ENCODE measurements around the gene PTPRK. TPM values are rescaled to one million over a fixed set of nuclear protein-coding genes. Genes with fewer than 3 reads are reported as not detected.

PTPRK gene
- total and polyA plus RNA-seq, 2 donors = 9.3 to 26.8 TPM

GRCh38 chr6:128124713-128125112 lies 395.7 kb downstream of the PTPRK start:
- Histone ChIP-seq H3K9me3 (ENCODE audit: control insufficient read depth in 2 of 2, insufficient read depth in 1 of 2, low read length in 1 of 2) (no peaks in the 10 kb centered on the region), H3K4me3 (ENCODE audit: low read length in 2 of 2) (no peak overlapping the region), H3K4me1 (ENCODE audit: control insufficient read depth in 2 of 2, insufficient read depth in 2 of 2, low read length in 2 of 2) (peaks cover 0 to 3% of the 10 kb centered on the region in 2 donors), H3K27ac (ENCODE audit: low read depth in 1 of 2, low read length in 1 of 2) (no peak overlapping the region), H3K27me3 (ENCODE audit: control insufficient read depth in 2 of 2, insufficient read depth in 1 of 2, low read length in 1 of 2) (no peaks in the 10 kb centered on the region), H3K36me3 (ENCODE audit: control insufficient read depth in 2 of 2, insufficient read depth in 2 of 2, low read length in 1 of 2) (no peaks in the 10 kb centered on the region)
- no peak for DNase-seq (ENCODE audit: low read depth in 6 of 9, low spot score in 9 of 9)
- 90% methylated on average over 1 of the region's 1 CpG for WGBS

GRCh38 chr6:128121610-128122009 lies 398.8 kb downstream of the PTPRK start:
- DNase-seq (ENCODE audit: low read depth in 6 of 9, low spot score in 9 of 9) = peak in 1 of 9 donors; percentile 31

GRCh38 chr6:128121190-128121589 lies 399.2 kb downstream of the PTPRK start:
- no peak overlapping the region for H3K4me3 ChIP-seq (ENCODE audit: low read length in 2 of 2)
- no peak overlapping the region for H3K27ac ChIP-seq (ENCODE audit: low read depth in 1 of 2, low read length in 1 of 2)
- H3K27me3 ChIP-seq (ENCODE audit: control insufficient read depth in 2 of 2, insufficient read depth in 1 of 2, low read length in 1 of 2) = no peaks in the 10 kb centered on the region
- no peaks in the 10 kb centered on the region for H3K36me3 ChIP-seq (ENCODE audit: control insufficient read depth in 2 of 2, insufficient read depth in 2 of 2, low read length in 1 of 2)
- no peaks in the 10 kb centered on the region for H3K9me3 ChIP-seq (ENCODE audit: control insufficient read depth in 2 of 2, insufficient read depth in 1 of 2, low read length in 1 of 2)
- no peak for DNase-seq (ENCODE audit: low read depth in 6 of 9, low spot score in 9 of 9)
- H3K4me1 ChIP-seq (ENCODE audit: control insufficient read depth in 2 of 2, insufficient read depth in 2 of 2, low read length in 2 of 2) = no peaks in the 10 kb centered on the region

More at GRCh38 chr6:128121610-128122009, 398.8 kb downstream of the PTPRK start:
- no peaks in the 10 kb centered on the region for H3K9me3 ChIP-seq (ENCODE audit: control insufficient read depth in 2 of 2, insufficient read depth in 1 of 2, low read length in 1 of 2)
- no peaks in the 10 kb centered on the region for H3K4me1 ChIP-seq (ENCODE audit: control insufficient read depth in 2 of 2, insufficient read depth in 2 of 2, low read length in 2 of 2)
- H3K36me3 ChIP-seq (ENCODE audit: control insufficient read depth in 2 of 2, insufficient read depth in 2 of 2, low read length in 1 of 2) = no peaks in the 10 kb centered on the region
- no peak overlapping the region for H3K27ac ChIP-seq (ENCODE audit: low read depth in 1 of 2, low read length in 1 of 2)
- no peaks in the 10 kb centered on the region for H3K27me3 ChIP-seq (ENCODE audit: control insufficient read depth in 2 of 2, insufficient read depth in 1 of 2, low read length in 1 of 2)
- WGBS = 86% methylated on average over 2 of the region's 2 CpGs
- H3K4me3 ChIP-seq (ENCODE audit: low read length in 2 of 2) = no peak overlapping the region

GRCh38 chr6:128118401-128118800 lies 402.0 kb downstream of the PTPRK start:
- Histone ChIP-seq H3K27ac (ENCODE audit: low read depth in 1 of 2, low read length in 1 of 2) (no peak overlapping the region), H3K4me1 (ENCODE audit: control insufficient read depth in 2 of 2, insufficient read depth in 2 of 2, low read length in 2 of 2) (no peaks in the 10 kb centered on the region), H3K27me3 (ENCODE audit: control insufficient read depth in 2 of 2, insufficient read depth in 1 of 2, low read length in 1 of 2) (no peaks in the 10 kb centered on the region), H3K36me3 (ENCODE audit: control insufficient read depth in 2 of 2, insufficient read depth in 2 of 2, low read length in 1 of 2) (no peaks in the 10 kb centered on the region), H3K9me3 (ENCODE audit: control insufficient read depth in 2 of 2, insufficient read depth in 1 of 2, low read length in 1 of 2) (no peaks in the 10 kb centered on the region), H3K4me3 (ENCODE audit: low read length in 2 of 2) (no peak overlapping the region)
- no peak for DNase-seq (ENCODE audit: low read depth in 6 of 9, low spot score in 9 of 9)

- Histone ChIP-seq H3K36me3 (ENCODE audit: control insufficient read depth in 2 of 2, insufficient read depth in 2 of 2, low read length in 1 of 2) (no peaks in the 10 kb centered on the region), H3K4me1 (ENCODE audit: control insufficient read depth in 2 of 2, insufficient read depth in 2 of 2, low read length in 2 of 2) (no peaks in the 10 kb centered on the region), H3K27ac (ENCODE audit: low read depth in 1 of 2, low read length in 1 of 2) (no peak overlapping the region), H3K27me3 (ENCODE audit: control insufficient read depth in 2 of 2, insufficient read depth in 1 of 2, low read length in 1 of 2) (no peaks in the 10 kb centered on the region), H3K9me3 (ENCODE audit: control insufficient read depth in 2 of 2, insufficient read depth in 1 of 2, low read length in 1 of 2) (no peaks in the 10 kb centered on the region), H3K4me3 (ENCODE audit: low read length in 2 of 2) (no peak overlapping the region)
- WGBS = 97% methylated on average over 3 of the region's 3 CpGs
- no peak for DNase-seq (ENCODE audit: low read depth in 6 of 9, low spot score in 9 of 9)
Observed at GRCh38 chr6:128117916-128118315, 402.5 kb downstream of the PTPRK start.

GRCh38 chr6:128114164-128114563 lies 406.2 kb downstream of the PTPRK start:
- no peaks in the 10 kb centered on the region for H3K36me3 ChIP-seq (ENCODE audit: control insufficient read depth in 2 of 2, insufficient read depth in 2 of 2, low read length in 1 of 2)
- no peaks in the 10 kb centered on the region for H3K27me3 ChIP-seq (ENCODE audit: control insufficient read depth in 2 of 2, insufficient read depth in 1 of 2, low read length in 1 of 2)
- no peak for DNase-seq (ENCODE audit: low read depth in 6 of 9, low spot score in 9 of 9)
- H3K4me3 ChIP-seq (ENCODE audit: low read length in 2 of 2) = no peak overlapping the region
- H3K4me1 ChIP-seq (ENCODE audit: control insufficient read depth in 2 of 2, insufficient read depth in 2 of 2, low read length in 2 of 2) = no peaks in the 10 kb centered on the region
- H3K27ac ChIP-seq (ENCODE audit: low read depth in 1 of 2, low read length in 1 of 2) = no peak overlapping the region
- 98% methylated on average over 5 of the region's 5 CpGs for WGBS
- no peaks in the 10 kb centered on the region for H3K9me3 ChIP-seq (ENCODE audit: control insufficient read depth in 2 of 2, insufficient read depth in 1 of 2, low read length in 1 of 2)

- H3K27me3 ChIP-seq (ENCODE audit: control insufficient read depth in 2 of 2, insufficient read depth in 1 of 2, low read length in 1 of 2) = no peaks in the 10 kb centered on the region
- no peaks in the 10 kb centered on the region for H3K9me3 ChIP-seq (ENCODE audit: control insufficient read depth in 2 of 2, insufficient read depth in 1 of 2, low read length in 1 of 2)
- peak in 1 of 9 donors; percentile 39 for DNase-seq (ENCODE audit: low read depth in 6 of 9, low spot score in 9 of 9)
- H3K36me3 ChIP-seq (ENCODE audit: control insufficient read depth in 2 of 2, insufficient read depth in 2 of 2, low read length in 1 of 2) = no peaks in the 10 kb centered on the region
- WGBS = 69% methylated on average over 2 of the region's 2 CpGs
- no peak overlapping the region for H3K27ac ChIP-seq (ENCODE audit: low read depth in 1 of 2, low read length in 1 of 2)
- no peaks in the 10 kb centered on the region for H3K4me1 ChIP-seq (ENCODE audit: control insufficient read depth in 2 of 2, insufficient read depth in 2 of 2, low read length in 2 of 2)
- H3K4me3 ChIP-seq (ENCODE audit: low read length in 2 of 2) = peak overlapping the region in 1 of 2 donors; percentile 23
Observed at GRCh38 chr6:128112494-128112893, 407.9 kb downstream of the PTPRK start.

- 94% methylated on average over 2 of the region's 2 CpGs for WGBS
- Histone ChIP-seq H3K27me3 (ENCODE audit: control insufficient read depth in 2 of 2, insufficient read depth in 1 of 2, low read length in 1 of 2) (no peaks in the 10 kb centered on the region), H3K4me1 (ENCODE audit: control insufficient read depth in 2 of 2, insufficient read depth in 2 of 2, low read length in 2 of 2) (no peaks in the 10 kb centered on the region), H3K9me3 (ENCODE audit: control insufficient read depth in 2 of 2, insufficient read depth in 1 of 2, low read length in 1 of 2) (no peaks in the 10 kb centered on the region), H3K4me3 (ENCODE audit: low read length in 2 of 2) (no peak overlapping the region), H3K27ac (ENCODE audit: low read depth in 1 of 2, low read length in 1 of 2) (no peak overlapping the region), H3K36me3 (ENCODE audit: control insufficient read depth in 2 of 2, insufficient read depth in 2 of 2, low read length in 1 of 2) (no peaks in the 10 kb centered on the region)
- no peak for DNase-seq (ENCODE audit: low read depth in 6 of 9, low spot score in 9 of 9)
Observed at GRCh38 chr6:128111096-128111495, 409.3 kb downstream of the PTPRK start.

GRCh38 chr6:128107682-128108081 lies 412.7 kb downstream of the PTPRK start:
- H3K36me3 ChIP-seq (ENCODE audit: control insufficient read depth in 2 of 2, insufficient read depth in 2 of 2, low read length in 1 of 2) = no peaks in the 10 kb centered on the region
- H3K27me3 ChIP-seq (ENCODE audit: control insufficient read depth in 2 of 2, insufficient read depth in 1 of 2, low read length in 1 of 2) = no peaks in the 10 kb centered on the region
- no peaks in the 10 kb centered on the region for H3K9me3 ChIP-seq (ENCODE audit: control insufficient read depth in 2 of 2, insufficient read depth in 1 of 2, low read length in 1 of 2)
- 96% methylated on average over 1 of the region's 1 CpG for WGBS
- no peaks in the 10 kb centered on the region for H3K4me1 ChIP-seq (ENCODE audit: control insufficient read depth in 2 of 2, insufficient read depth in 2 of 2, low read length in 2 of 2)
- H3K4me3 ChIP-seq (ENCODE audit: low read length in 2 of 2) = no peak overlapping the region
- no peak for DNase-seq (ENCODE audit: low read depth in 6 of 9, low spot score in 9 of 9)
- no peak overlapping the region for H3K27ac ChIP-seq (ENCODE audit: low read depth in 1 of 2, low read length in 1 of 2)

Measured in thymus (tissue), 11 donors.